H1 (cell line): ENCODE data around the gene CSRNP3. TPM values are rescaled to one million over a fixed set of nuclear protein-coding genes. Genes with fewer than 3 reads are reported as not detected.

ENCODE experiments used
- CTCF ChIA-PET: fragments of 300-600 bp; sonication (Branson Sonifier 250); formaldehyde crosslinking; loops from one replicate; lab custom pipeline; 2021; ENCODE audit not compliant: partially characterized antibody; lab: Charles Lee
- POLR2A ChIA-PET: fragments of 300-600 bp; sonication (Branson Sonifier 250); formaldehyde crosslinking; loops from one replicate; lab custom pipeline; 2021; ENCODE audit warnings: inconsistent platforms; ENCODE audit not compliant: partially characterized antibody; lab: Charles Lee
- DNase-seq, 2 experiments: peaks; one replicate each; pipeline versions ENCODE4 v3.0.0 to v3.0.0-alpha.2; 2010 to 2022; ENCODE audit warnings: low spot score in 2 of 2, low read depth in 1 of 2, mixed read lengths in 1 of 2
- FAIRE-seq: peaks from 2 replicates; lab custom pipeline; 2011; peaks lifted over from hg19 to GRCh38; lab: Jason Lieb, UNC
- H2AFZ ChIP-seq: 2 replicates; pipeline ENCODE4 v1.8.1; 2012; ENCODE audit warnings: low read length, inconsistent platforms
- H2AK5ac ChIP-seq: 2 replicates; pipeline ENCODE4 v1.6.1; 2013; ENCODE audit warnings: low read depth, low read length
- H2BK120ac ChIP-seq: replicated peaks from 2 replicates; pipeline ENCODE3; 2013; ENCODE audit warnings: low read depth, low read length, inconsistent platforms
- H2BK12ac ChIP-seq: 2 replicates; pipeline ENCODE4 v1.6.1; 2013; ENCODE audit warnings: low read depth, low read length
- H2BK15ac ChIP-seq: 2 replicates; pipeline ENCODE4 v1.6.1; 2013; ENCODE audit warnings: low read length
- H2BK20ac ChIP-seq: 2 replicates; pipeline ENCODE4 v1.6.1; 2013; ENCODE audit warnings: low read length
- H2BK5ac ChIP-seq: 2 replicates; pipeline ENCODE4 v1.6.1; 2013; ENCODE audit warnings: low read depth, low read length
- H3K14ac ChIP-seq: 2 replicates; pipeline ENCODE4 v1.6.1; 2013; ENCODE audit warnings: inconsistent platforms; ENCODE audit not compliant: insufficient read length
- H3K18ac ChIP-seq: 2 replicates; pipeline ENCODE4 v1.6.1; 2013; ENCODE audit warnings: low read length; ENCODE audit errors: extremely low read depth
- H3K23ac ChIP-seq: 2 replicates; pipeline ENCODE4 v1.6.1; 2013; ENCODE audit warnings: inconsistent platforms; ENCODE audit not compliant: insufficient read length
- H3K23me2 ChIP-seq: 2 replicates; pipeline ENCODE4 v1.6.1; 2013; ENCODE audit warnings: low read depth, low read length
- H3K27ac ChIP-seq: 2 replicates; pipeline ENCODE4 v1.6.1; 2011; ENCODE audit warnings: low read depth, low read length, inconsistent platforms
- H3K27me3 ChIP-seq, 4 experiments: replicated peaks in 1 of 4; 1 replicate in 1 of 4; 2 replicates in 3 of 4; pipeline versions ENCODE4 v1.6.1 to v1.8.1; 2011 to 2013; ENCODE audit warnings: low read length in 3 of 4, mild to moderate bottlenecking in 3 of 4, inconsistent platforms in 2 of 4, mixed read lengths in 2 of 4, moderate library complexity in 1 of 4; ENCODE audit not compliant: control insufficient read depth in 3 of 4, insufficient read depth in 3 of 4; ENCODE audit errors: extremely low read depth in 1 of 4
- H3K36me3 ChIP-seq, 4 experiments: 2 replicates each; pipeline versions ENCODE4 v1.6.1 to v1.8.1; 2011 to 2013; ENCODE audit warnings: mild to moderate bottlenecking in 4 of 4, low read length in 3 of 4, moderate library complexity in 2 of 4, control low read depth in 1 of 4, inconsistent platforms in 1 of 4; ENCODE audit not compliant: insufficient read depth in 4 of 4, control insufficient read depth in 2 of 4
- H3K4ac ChIP-seq: replicated peaks from 2 replicates; pipeline ENCODE3; 2013; ENCODE audit warnings: low read length, low read depth, mixed read lengths, inconsistent platforms; ENCODE audit not compliant: insufficient read length
- H3K4me1 ChIP-seq, 4 experiments: replicated peaks in 1 of 4; 1 replicate in 1 of 4; 2 replicates in 3 of 4; pipeline versions ENCODE4 v1.6.1 to v1.8.1; 2011 to 2013; ENCODE audit warnings: low read length in 3 of 4, inconsistent platforms in 2 of 4, mixed read lengths in 1 of 4; ENCODE audit not compliant: insufficient read depth in 4 of 4, control insufficient read depth in 3 of 4
- H3K4me2 ChIP-seq, 2 experiments: 2 replicates each; pipeline versions ENCODE4 v1.6.1 to v1.8.1; 2011 to 2013; ENCODE audit warnings: low read depth in 2 of 2, low read length in 2 of 2, control low read depth in 1 of 2, inconsistent platforms in 1 of 2, mild to moderate bottlenecking in 1 of 2; ENCODE audit not compliant: insufficient read depth in 1 of 2
- H3K4me3 ChIP-seq, 4 experiments: fragments of 200-600, 300-600 bp in 1 of 4; sonication (generic), shearing (Covaris generic), sonication (Bioruptor Twin) in 1 of 4; 2 replicates each; pipeline versions ENCODE4 v1.5.1 to v1.8.1; 2011 to 2016; ENCODE audit warnings: low read length in 4 of 4, low read depth in 3 of 4, control low read depth in 2 of 4, inconsistent platforms in 2 of 4, mild to moderate bottlenecking in 2 of 4, mixed read lengths in 1 of 4, moderate library complexity in 1 of 4; ENCODE audit not compliant: insufficient read depth in 2 of 4; ENCODE audit errors: extremely low read depth in 1 of 4
- H3K56ac ChIP-seq: replicated peaks from 2 replicates; pipeline ENCODE3; 2013; ENCODE audit warnings: low read depth, mild to moderate bottlenecking, mixed read lengths, low read length, inconsistent platforms; ENCODE audit not compliant: insufficient read length
- H3K79me1 ChIP-seq: 2 replicates; pipeline ENCODE4 v1.6.1; 2013; ENCODE audit warnings: low read depth, low read length, control low read depth
- H3K79me2 ChIP-seq, 2 experiments: 2 replicates each; pipeline versions ENCODE4 v1.6.1 to v1.8.1; 2012 to 2013; ENCODE audit warnings: low read length in 2 of 2, mild to moderate bottlenecking in 2 of 2, inconsistent platforms in 1 of 2; ENCODE audit not compliant: insufficient read depth in 2 of 2, control insufficient read depth in 1 of 2
- H3K9ac ChIP-seq, 4 experiments: replicated peaks in 1 of 4; 1 replicate in 1 of 4; 2 replicates in 3 of 4; pipeline versions ENCODE4 v1.6.1 to v1.8.1; 2011 to 2013; ENCODE audit warnings: low read depth in 3 of 4, low read length in 3 of 4, control low read depth in 2 of 4, mild to moderate bottlenecking in 2 of 4, moderate library complexity in 2 of 4, inconsistent platforms in 1 of 4; ENCODE audit errors: extremely low read depth in 1 of 4
- H3K9me3 ChIP-seq, 2 experiments: 2 replicates each; pipeline versions ENCODE4 v1.6.1 to v1.8.1; 2012 to 2013; ENCODE audit warnings: mild to moderate bottlenecking in 2 of 2, moderate library complexity in 2 of 2, control low read depth in 1 of 2, inconsistent platforms in 1 of 2, low read depth in 1 of 2, low read length in 1 of 2, mixed read lengths in 1 of 2; ENCODE audit not compliant: insufficient read depth in 2 of 2
- H4K20me1 ChIP-seq, 2 experiments: replicated peaks in 1 of 2; 2 replicates each; pipeline versions ENCODE3 to v1.8.1; 2011 to 2013; ENCODE audit warnings: inconsistent platforms in 2 of 2, low read length in 2 of 2, mild to moderate bottlenecking in 1 of 2; ENCODE audit not compliant: insufficient read depth in 2 of 2, control insufficient read depth in 1 of 2
- H4K5ac ChIP-seq: 2 replicates; pipeline ENCODE4 v1.6.1; 2013; ENCODE audit warnings: low read length, low read depth, mixed read lengths, inconsistent platforms; ENCODE audit not compliant: insufficient read length
- H4K8ac ChIP-seq: 2 replicates; pipeline ENCODE4 v1.8.0; 2013; ENCODE audit warnings: mild to moderate bottlenecking, moderate library complexity, low read length, inconsistent platforms; ENCODE audit not compliant: insufficient read depth; ENCODE audit errors: extremely low read depth
- H4K91ac ChIP-seq: replicated peaks from 2 replicates; pipeline ENCODE3; 2013; ENCODE audit warnings: low read length, mixed read lengths, inconsistent platforms; ENCODE audit not compliant: insufficient read length
- ATF2 ChIP-seq: IDR thresholded peaks from 2 replicates; pipeline ENCODE4 v1.6.1; 2012; ENCODE audit warnings: low read length, inconsistent platforms
- BACH1 ChIP-seq: IDR thresholded peaks from 2 replicates; pipeline ENCODE4 v1.6.1; 2012; ENCODE audit warnings: low read length, improper control_type of control experiment
- CBX5 ChIP-seq: fragments of 300-800, 300-1000 bp; sonication (generic); IDR thresholded peaks from 2 replicates; pipeline ENCODE4 v1.7.1; 2016; ENCODE audit warnings: antibody characterized with exemption, low read length, low read depth
- CEBPB ChIP-seq: IDR thresholded peaks from 2 replicates; pipeline ENCODE4 v1.6.1; 2012; ENCODE audit warnings: low read depth, low read length
- FOSL1 ChIP-seq: IDR thresholded peaks from 2 replicates; pipeline ENCODE4 v1.6.1; 2011; ENCODE audit warnings: mild to moderate bottlenecking, low read depth, low read length, moderate library complexity; ENCODE audit not compliant: insufficient read depth
- JUND ChIP-seq: IDR thresholded peaks from 2 replicates; pipeline ENCODE4 v1.6.1; 2011; ENCODE audit warnings: mild to moderate bottlenecking, improper control_type of control experiment, low read length
- KDM4A ChIP-seq: IDR thresholded peaks from one replicate; pipeline ENCODE4 v1.7.1; 2012; ENCODE audit warnings: low read depth, mild to moderate bottlenecking, moderate library complexity, low read length, inconsistent platforms; ENCODE audit not compliant: severe bottlenecking
- NANOG ChIP-seq: IDR thresholded peaks from 2 replicates; pipeline ENCODE4 v1.6.1; 2011; ENCODE audit warnings: low read length, low read depth, mild to moderate bottlenecking, inconsistent platforms; ENCODE audit not compliant: insufficient read depth, poor library complexity, severe bottlenecking
- PHF8 ChIP-seq: fragments of 200-600 bp; sonication (generic); conservative IDR thresholded peaks from 2 replicates; pipeline ENCODE4 v1.7.1; 2012; ENCODE audit warnings: low read depth, mild to moderate bottlenecking, inconsistent platforms, low read length, moderate library complexity
- RAD21 ChIP-seq, 2 experiments: IDR thresholded peaks in 1 of 2; conservative IDR thresholded peaks in 1 of 2; 2 replicates each; pipeline ENCODE4 v1.6.1; 2011; ENCODE audit warnings: low read depth in 2 of 2, low read length in 2 of 2, improper control_type of control experiment in 1 of 2, inconsistent platforms in 1 of 2, mild to moderate bottlenecking in 1 of 2, moderate library complexity in 1 of 2
- SIX5 ChIP-seq: IDR thresholded peaks from 2 replicates; pipeline ENCODE4 v1.6.1; 2011; ENCODE audit warnings: mild to moderate bottlenecking, low read depth, low read length
- WGBS, 2 experiments: shearing (Covaris generic) in 1 of 2; methylation state at CpG; one replicate each; pipeline versions ENCODE4 v1.1.6 to v1.1.7; 2013 to 2015; ENCODE audit warnings: low lambda C conversion rate in 2 of 2, mixed read lengths in 2 of 2, inconsistent platforms in 1 of 2, low coverage in 1 of 2, missing lambda C conversion rate in 1 of 2; ENCODE audit not compliant: insufficient replicate concordance in 2 of 2, insufficient coverage in 1 of 2, insufficient read length in 1 of 2; ENCODE audit errors: extremely low coverage in 1 of 2, missing lambda C conversion rate in 1 of 2; 5-methylcytosine and 5-hydroxymethylcytosine counted together
- polyA plus RNA-seq, 7 experiments: library from polyadenylated mRNA; depleted of rRNA in 3 of 7; stranded (reverse) in 5 of 7; unstranded in 2 of 7; fragments of >200 nt in 5 of 7; fragments of 200-250 nt in 2 of 7; gene quantifications; 1 replicate in 5 of 7; 2 replicates in 1 of 7; 4 replicates in 1 of 7; pipeline versions ENCODE4 v1.2.1 to v1.2.3, GENCODE V29; 2011 to 2013; ENCODE audit warnings: missing spikeins in 2 of 7, mixed read lengths in 2 of 7
- total RNA-seq: library from RNA; stranded (reverse); fragmentation: NEBNext Ultra II Directional; extraction: Animal tissue kit (Norgen Biotek cat#: 25700); gene quantifications from 2 replicates; pipeline ENCODE4 v1.2.1, GENCODE V29; 2021

The CSRNP3 gene
- total and polyA plus RNA-seq, 2 of the 8 experiments (the other 6 are each of a cell fraction or from before 2014, with no cell fraction given), result 1.3 to 6.5 TPM

DNA sequence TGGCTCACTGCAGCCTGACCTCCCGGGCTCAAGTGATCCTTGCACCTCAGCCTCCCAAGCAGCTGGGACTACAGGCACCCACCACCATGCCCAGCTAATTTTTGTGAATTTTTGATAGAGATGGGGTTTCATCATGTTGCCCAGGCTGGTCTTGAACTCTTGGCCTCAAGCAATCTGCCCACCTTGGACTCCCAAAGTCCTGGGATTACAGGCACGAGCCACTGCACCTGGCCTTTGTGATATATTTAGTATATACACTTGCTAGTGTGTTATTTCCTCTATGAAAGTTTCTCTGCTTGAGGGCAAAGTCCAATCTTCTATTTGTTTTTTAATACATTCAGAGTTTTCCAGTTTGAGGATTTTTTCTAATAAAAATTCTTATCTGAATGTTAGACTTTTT is 205.3 kb downstream of the CSRNP3 start:
- Histone ChIP-seq H4K8ac (no peak overlapping the region), H3K56ac (no peak overlapping the region), H3K18ac (no peak overlapping the region), H2BK5ac (no peak overlapping the region), H3K9ac (no peak overlapping the region), H4K91ac (no peak overlapping the region), H2BK20ac (no peak overlapping the region), H4K20me1 (no peaks in the 10 kb centered on the region), H4K5ac (no peak overlapping the region), H3K4me1 (peaks cover 0 to 3% (median 0%) of the 10 kb centered on the region in 4 experiments; a peak in 1 of 7 replicates), H3K4me3 (no peak overlapping the region), H2AK5ac (no peak overlapping the region), H3K4me2 (no peak overlapping the region), H3K14ac (no peak overlapping the region), H3K23ac (no peak overlapping the region), H3K27me3 (no peaks in the 10 kb centered on the region), H3K27ac (no peak overlapping the region), H3K4ac (no peak overlapping the region), H3K79me2 (no peaks in the 10 kb centered on the region), H2BK120ac (no peak overlapping the region), H2BK12ac (no peak overlapping the region), H2AFZ (no peak overlapping the region), H3K9me3 (peaks cover 5 to 9% of the 10 kb centered on the region in 2 experiments; a peak in 3 of 4 replicates), H3K23me2 (no peaks in the 10 kb centered on the region), H2BK15ac (no peak overlapping the region), H3K79me1 (no peaks in the 10 kb centered on the region), H3K36me3 (peaks cover 0 to 4% (median 1%) of the 10 kb centered on the region in 4 experiments; a peak in 2 of 8 replicates)
- ChIA-PET POLR2A (no interaction called here), CTCF (interaction anchor here (0.8 to 1.1 kb wide), 3 partner anchors 10 to 274 kb away, joined by 3 to 4 read pairs (median 3); no protein-coding TSS in a partner anchor)
- FAIRE-seq (no peak), DNase-seq (no peak)
- TF ChIP-seq KDM4A (no peak), RAD21 (IDR thresholded peaks at IDR 0.05 in 1 of 2, conservative IDR thresholded peaks at IDR 0.05 in 1 of 2; ENCODE audit: low read depth in 2 of 2, low read length in 2 of 2) (no peak), CEBPB (no peak), JUND (no peak), CBX5 (no peak), SIX5 (no peak), NANOG (no peak), BACH1 (no peak), ATF2 (no peak), FOSL1 (no peak), PHF8 (no peak)
- WGBS, 2 experiments, result 94% methylated on average over 2 of the region's 2 CpGs; no CpG with 5 or more reads in 1 of the 2 experiments
